PC-3 (cell line): Measurements from ENCODE around the gene TRAPPC2L. TPM values are rescaled to one million over a fixed set of nuclear protein-coding genes. Genes with fewer than 3 reads are reported as not detected.
"Not testable (repeated sequence)": the region's sequence is repeated elsewhere in the genome, so short reads cannot be mapped to it uniquely, and the experiment has no call there.

ENCODE experiments used
- ATAC-seq: fragments of 200-7000 bp; cut with Tn5 transposase; 2 replicates; pipeline ENCODE4 v1.9.1; 2020; ENCODE audit warnings: mild to moderate bottlenecking, moderate library complexity
- BruUV-seq: library from RNA; stranded (reverse); fragments of 400-500 nt; replicated peaks from 2 replicates; lab custom pipeline; 2021; lab: Mats Ljungman, UMichigan
- CTCF ChIA-PET: fragments of 300-600 bp; sonication (Branson Sonifier 250); formaldehyde crosslinking; loops from one replicate; lab custom pipeline; 2022; ENCODE audit warnings: antibody characterized with exemption; lab: Charles Lee
- POLR2A ChIA-PET: fragments of 300-600 bp; sonication (Branson Sonifier 250); formaldehyde crosslinking; loops from one replicate; lab custom pipeline; 2022; ENCODE audit warnings: antibody characterized with exemption; ENCODE audit not compliant: unreplicated experiment; lab: Charles Lee
- DNase-seq: peaks from one replicate; pipeline ENCODE4 v3.0.0-alpha.2; 2015
- H2AFZ ChIP-seq: fragments of 300-600 bp; sonication (generic); 2 replicates; pipeline ENCODE4 v1.6.0; 2016; ENCODE audit warnings: antibody characterized with exemption, low read length
- H3F3A ChIP-seq: fragments of 300-600 bp; sonication (generic); one replicate; pipeline ENCODE4 v1.6.0; 2017; ENCODE audit warnings: antibody characterized with exemption, low read length, control low read depth, mild to moderate bottlenecking; ENCODE audit not compliant: unreplicated experiment
- H3K27ac ChIP-seq: fragments of 300-600 bp; sonication (generic); 2 replicates; pipeline ENCODE4 v1.5.1; 2016; ENCODE audit warnings: mild to moderate bottlenecking, low read length
- H3K27me3 ChIP-seq: fragments of 300-600 bp; sonication (generic); 2 replicates; pipeline ENCODE4 v1.6.1; 2016; ENCODE audit warnings: low read length, mixed read lengths
- H3K36me3 ChIP-seq: fragments of 300-600 bp; sonication (generic); 2 replicates; pipeline ENCODE4 v1.6.1; 2016; ENCODE audit warnings: low read depth, mixed run types, low read length, mixed read lengths
- H3K4me1 ChIP-seq: fragments of 300-600 bp; sonication (generic); 2 replicates; pipeline ENCODE4 v1.5.1; 2016; ENCODE audit warnings: low read length; ENCODE audit not compliant: insufficient read depth
- H3K4me2 ChIP-seq: fragments of 300-600 bp; sonication (generic); 2 replicates; pipeline ENCODE4 v1.6.0; 2016; ENCODE audit warnings: low read length
- H3K4me3 ChIP-seq: fragments of 300-600 bp; sonication (generic); 2 replicates; pipeline ENCODE4 v1.5.1; 2016; ENCODE audit warnings: mild to moderate bottlenecking, low read length, mixed read lengths
- H3K79me2 ChIP-seq: fragments of 300-600 bp; sonication (generic); 2 replicates; pipeline ENCODE4 v1.6.1; 2017; ENCODE audit warnings: low read length, mixed read lengths
- H3K9ac ChIP-seq: fragments of 300-600 bp; sonication (generic); 2 replicates; pipeline ENCODE4 v1.6.0; 2016; ENCODE audit warnings: mild to moderate bottlenecking, low read length
- H3K9me2 ChIP-seq: fragments of 300-600 bp; sonication (generic); replicated peaks from 2 replicates; pipeline ENCODE4 v1.6.1; 2016; ENCODE audit warnings: mixed run types, low read length, mixed read lengths
- H3K9me3 ChIP-seq: fragments of 300-600 bp; sonication (generic); 2 replicates; pipeline ENCODE4 v1.6.1; 2016; ENCODE audit warnings: low read length, mixed read lengths
- H4K20me1 ChIP-seq: fragments of 300-600 bp; sonication (generic); 2 replicates; pipeline ENCODE4 v1.6.1; 2016; ENCODE audit warnings: low read length, mixed read lengths
- EZH2 ChIP-seq: fragments of 300-600 bp; sonication (generic); IDR thresholded peaks from one replicate; pipeline ENCODE4 v1.6.1; 2017; ENCODE audit warnings: antibody characterized with exemption, mild to moderate bottlenecking, low read length; ENCODE audit not compliant: unreplicated experiment
- EZH2phosphoT487 ChIP-seq: fragments of 300-600 bp; sonication (generic); IDR thresholded peaks from 2 replicates; pipeline ENCODE4 v1.6.1; 2018; ENCODE audit warnings: mild to moderate bottlenecking, antibody characterized with exemption, low read length, borderline replicate concordance
- intact Hi-C: fragments of 100-400 bp; cut with micrococcal nuclease; formaldehyde crosslinking; loops from 2 replicates; pipeline ENCODE4 v1.9.0; 2023
- total RNA-seq: library from RNA; depleted of rRNA; stranded (reverse); fragments of >200 nt; gene quantifications from 2 replicates; pipeline ENCODE4 v1.2.3, GENCODE V29; 2014
- TF ChIP-seq, protein P1 (sequence below): fragments of 300-600 bp; sonication (generic); conservative IDR thresholded peaks from 2 replicates; pipeline ENCODE4 v1.5.1; 2017; ENCODE audit warnings: antibody characterized with exemption, low read depth, mild to moderate bottlenecking, low read length

TRAPPC2L gene
- total RNA-seq, 1 experiment from 2014 or later: 77.5 TPM

DNA sequence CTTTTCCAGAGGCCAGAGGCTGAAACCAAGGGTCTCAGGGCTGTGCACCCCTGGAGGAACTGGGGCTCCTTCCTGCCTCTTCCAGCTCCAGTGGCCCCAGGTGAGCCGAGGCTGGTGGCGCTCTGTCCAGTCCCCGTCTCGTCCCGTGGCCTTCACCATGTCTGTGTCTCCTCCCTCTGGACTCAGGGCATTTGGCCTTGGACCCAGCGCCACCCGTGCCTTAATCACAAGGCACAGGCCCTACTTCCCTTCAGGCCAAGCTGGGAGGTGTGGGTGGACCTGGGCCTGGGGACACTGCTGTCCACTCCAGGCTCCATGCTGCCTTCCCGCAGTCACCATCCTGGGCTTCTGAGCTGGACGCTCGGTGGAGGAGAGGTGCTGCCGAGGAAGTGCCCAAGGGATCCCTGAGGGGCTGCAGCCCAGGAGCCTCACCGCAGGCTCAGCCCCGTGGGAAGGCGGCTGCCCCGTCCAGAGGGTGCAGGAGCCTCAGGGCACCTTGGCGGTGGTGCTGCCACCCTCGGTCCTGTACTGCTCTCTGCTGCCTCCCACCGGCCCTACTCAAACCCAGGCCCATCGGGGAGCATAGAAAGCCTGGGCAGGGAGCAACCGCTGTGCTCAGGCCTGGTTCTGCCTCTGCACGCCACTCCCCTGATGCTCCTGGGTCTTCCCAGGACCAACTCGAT is 35.6 kb upstream of the TRAPPC2L start:
- Histone ChIP-seq H3K4me3 (no peak overlapping the region), H3K4me1 (no peaks in the 10 kb centered on the region), H3K79me2 (no peaks in the 10 kb centered on the region), H3F3A (no peaks in the 10 kb centered on the region), H3K4me2 (no peak overlapping the region), H3K27ac (no peak overlapping the region), H3K9ac (no peak overlapping the region), H3K9me2 (no peaks in the 10 kb centered on the region), H2AFZ (no peak overlapping the region), H4K20me1 (no peaks in the 10 kb centered on the region), H3K36me3 (no peaks in the 10 kb centered on the region), H3K9me3 (no peaks in the 10 kb centered on the region), H3K27me3 (no peaks in the 10 kb centered on the region)
- BruUV-seq: no TSS peak
- no peak for TF ChIP-seq EZH2
- TF ChIP-seq, protein P1, sequence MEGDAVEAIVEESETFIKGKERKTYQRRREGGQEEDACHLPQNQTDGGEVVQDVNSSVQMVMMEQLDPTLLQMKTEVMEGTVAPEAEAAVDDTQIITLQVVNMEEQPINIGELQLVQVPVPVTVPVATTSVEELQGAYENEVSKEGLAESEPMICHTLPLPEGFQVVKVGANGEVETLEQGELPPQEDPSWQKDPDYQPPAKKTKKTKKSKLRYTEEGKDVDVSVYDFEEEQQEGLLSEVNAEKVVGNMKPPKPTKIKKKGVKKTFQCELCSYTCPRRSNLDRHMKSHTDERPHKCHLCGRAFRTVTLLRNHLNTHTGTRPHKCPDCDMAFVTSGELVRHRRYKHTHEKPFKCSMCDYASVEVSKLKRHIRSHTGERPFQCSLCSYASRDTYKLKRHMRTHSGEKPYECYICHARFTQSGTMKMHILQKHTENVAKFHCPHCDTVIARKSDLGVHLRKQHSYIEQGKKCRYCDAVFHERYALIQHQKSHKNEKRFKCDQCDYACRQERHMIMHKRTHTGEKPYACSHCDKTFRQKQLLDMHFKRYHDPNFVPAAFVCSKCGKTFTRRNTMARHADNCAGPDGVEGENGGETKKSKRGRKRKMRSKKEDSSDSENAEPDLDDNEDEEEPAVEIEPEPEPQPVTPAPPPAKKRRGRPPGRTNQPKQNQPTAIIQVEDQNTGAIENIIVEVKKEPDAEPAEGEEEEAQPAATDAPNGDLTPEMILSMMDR: no peak
- TF ChIP-seq EZH2phosphoT487: no peak
- DNase-seq: no peak
- no peak for ATAC-seq
- intact Hi-C loops: no loop called here
- CTCF ChIA-PET: no interaction called here
- POLR2A ChIA-PET: no interaction called here

DNA sequence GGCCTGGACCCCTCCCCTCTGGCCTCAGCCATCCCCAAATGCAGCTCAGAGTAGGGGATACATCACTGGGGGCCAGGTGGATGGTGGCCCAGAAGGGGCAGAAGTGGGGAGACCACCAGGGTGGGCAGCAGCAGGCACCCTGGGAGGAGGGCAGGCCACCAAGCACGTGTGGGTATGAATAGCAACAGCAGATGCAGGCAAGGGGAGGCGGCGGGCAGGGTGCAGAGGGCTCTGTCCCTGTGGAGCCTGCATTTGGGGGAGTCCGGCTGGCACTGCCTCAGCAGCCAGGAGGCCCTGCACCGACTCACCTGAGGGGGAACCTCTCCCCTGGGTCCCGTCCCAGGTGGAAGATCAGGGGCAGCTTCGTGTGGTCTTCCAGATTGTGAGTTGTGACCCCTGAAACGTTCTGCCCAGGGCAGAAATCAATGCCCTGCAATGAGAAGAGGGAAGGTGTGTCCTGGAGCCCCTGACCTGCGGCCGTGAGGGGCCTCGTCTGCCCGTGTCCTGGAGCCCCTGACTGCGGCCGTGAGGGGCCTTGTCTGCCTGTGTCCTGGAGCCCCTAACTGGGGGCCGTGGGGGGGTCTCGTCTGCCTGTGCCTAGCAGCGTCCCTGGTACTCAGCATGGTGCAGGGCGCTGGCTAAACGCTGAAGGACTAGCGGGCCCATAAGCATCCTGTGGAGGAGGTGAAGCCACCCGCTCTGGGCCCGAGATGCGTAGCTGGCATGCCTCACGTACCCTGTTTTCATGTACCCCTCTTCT is 34.5 kb upstream of the TRAPPC2L start:
- H3K27ac ChIP-seq: no peak overlapping the region
- no peaks in the 10 kb centered on the region for H3F3A ChIP-seq
- no peaks in the 10 kb centered on the region for H3K9me3 ChIP-seq
- ChIA-PET CTCF (no interaction called here), POLR2A (no interaction called here)
- no peak overlapping the region for H3K9ac ChIP-seq
- H3K4me1 ChIP-seq: no peaks in the 10 kb centered on the region
- no peak overlapping the region for H3K4me2 ChIP-seq
- DNase-seq (no peak), ATAC-seq (no peak)
- no peaks in the 10 kb centered on the region for H3K79me2 ChIP-seq
- no peaks in the 10 kb centered on the region for H3K36me3 ChIP-seq
- H3K27me3 ChIP-seq: no peaks in the 10 kb centered on the region
- TF ChIP-seq EZH2: no peak
- TF ChIP-seq EZH2phosphoT487: no peak
- TF ChIP-seq, protein P1: no peak
- intact Hi-C loops: no loop called here
- BruUV-seq: no TSS peak
- H2AFZ ChIP-seq: no peak overlapping the region
- H3K9me2 ChIP-seq: no peaks in the 10 kb centered on the region
- H3K4me3 ChIP-seq: no peak overlapping the region
- H4K20me1 ChIP-seq: no peaks in the 10 kb centered on the region

DNA sequence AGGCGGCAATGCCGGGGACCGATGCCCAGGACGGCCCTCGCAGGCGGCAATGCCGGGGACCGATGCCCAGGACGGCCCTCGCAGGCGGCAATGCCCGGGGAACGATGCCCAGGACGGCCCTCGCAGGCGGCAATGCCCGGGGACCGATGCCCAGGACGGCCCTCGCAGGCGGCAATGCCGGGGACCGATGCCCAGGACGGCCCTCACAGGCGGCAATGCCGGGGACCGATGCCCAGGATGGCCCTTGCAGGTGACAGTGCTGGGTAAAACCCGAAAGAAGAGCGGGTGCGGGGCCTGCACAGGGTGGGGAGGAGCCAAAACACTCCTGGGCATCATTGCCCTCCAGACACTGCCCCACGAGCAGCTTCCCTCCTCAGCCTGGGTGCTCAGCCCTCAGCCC is 33.3 kb upstream of the TRAPPC2L start:
- H3K4me3 ChIP-seq, H3K27me3 ChIP-seq, intact Hi-C loops, H3K79me2 ChIP-seq, BruUV-seq, H3K9me2 ChIP-seq, DNase-seq, H2AFZ ChIP-seq, H4K20me1 ChIP-seq, ATAC-seq, H3K9ac ChIP-seq, H3K4me2 ChIP-seq, POLR2A ChIA-PET, H3K4me1 ChIP-seq, H3K36me3 ChIP-seq, H3K27ac ChIP-seq, H3K9me3 ChIP-seq, H3F3A ChIP-seq, CTCF ChIA-PET: not testable (repeated sequence)
